ENCODE results near the gene ARRB2.

DNA sequence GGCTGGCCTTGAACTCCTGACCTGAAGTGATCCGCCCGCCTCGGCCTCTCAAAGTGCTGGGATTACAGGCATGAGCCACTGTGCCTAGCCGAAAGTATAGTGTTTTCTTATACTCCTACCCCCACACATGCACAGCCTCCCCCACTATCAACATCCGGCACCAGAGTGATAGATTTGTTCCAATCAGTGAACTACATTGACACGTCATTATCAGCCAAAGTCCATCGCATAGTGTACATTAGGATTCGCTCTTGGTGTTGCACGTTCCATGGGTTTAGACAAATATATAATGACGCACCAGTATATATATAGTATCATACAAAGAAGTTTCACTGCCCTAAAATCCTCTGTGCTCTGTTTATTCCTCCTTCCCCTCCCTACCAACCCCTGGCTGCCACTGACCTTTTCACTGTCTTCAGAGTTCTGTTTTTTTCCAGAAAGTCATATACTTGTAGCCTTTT, 49.4 kb downstream of the ARRB2 start:
- TF ChIP-seq POLR2A (IDR thresholded peaks at IDR 0.05), result no peak
- TF ChIP-seq, protein P1, sequence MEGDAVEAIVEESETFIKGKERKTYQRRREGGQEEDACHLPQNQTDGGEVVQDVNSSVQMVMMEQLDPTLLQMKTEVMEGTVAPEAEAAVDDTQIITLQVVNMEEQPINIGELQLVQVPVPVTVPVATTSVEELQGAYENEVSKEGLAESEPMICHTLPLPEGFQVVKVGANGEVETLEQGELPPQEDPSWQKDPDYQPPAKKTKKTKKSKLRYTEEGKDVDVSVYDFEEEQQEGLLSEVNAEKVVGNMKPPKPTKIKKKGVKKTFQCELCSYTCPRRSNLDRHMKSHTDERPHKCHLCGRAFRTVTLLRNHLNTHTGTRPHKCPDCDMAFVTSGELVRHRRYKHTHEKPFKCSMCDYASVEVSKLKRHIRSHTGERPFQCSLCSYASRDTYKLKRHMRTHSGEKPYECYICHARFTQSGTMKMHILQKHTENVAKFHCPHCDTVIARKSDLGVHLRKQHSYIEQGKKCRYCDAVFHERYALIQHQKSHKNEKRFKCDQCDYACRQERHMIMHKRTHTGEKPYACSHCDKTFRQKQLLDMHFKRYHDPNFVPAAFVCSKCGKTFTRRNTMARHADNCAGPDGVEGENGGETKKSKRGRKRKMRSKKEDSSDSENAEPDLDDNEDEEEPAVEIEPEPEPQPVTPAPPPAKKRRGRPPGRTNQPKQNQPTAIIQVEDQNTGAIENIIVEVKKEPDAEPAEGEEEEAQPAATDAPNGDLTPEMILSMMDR (IDR thresholded peaks at IDR 0.05), result no peak

Measured in esophagus squamous epithelium (tissue), 4 donors.